DOHH2 (cell line): ENCODE results near the gene PIM1.

Experiments
- H3F3A ChIP-seq: fragments of 200-600 bp; sonication (generic), shearing (Covaris generic); 2 replicates; pipeline ENCODE4 v1.6.0; 2016; ENCODE audit warnings: antibody characterized with exemption, mild to moderate bottlenecking; ENCODE audit not compliant: control insufficient read depth, insufficient read depth
- H3K27ac ChIP-seq: fragments of 200-600 bp; sonication (generic); 2 replicates; pipeline ENCODE4 v1.5.1; 2014; ENCODE audit warnings: low read depth, mild to moderate bottlenecking, low read length, moderate library complexity
- H3K27me3 ChIP-seq: fragments of 200-600 bp; sonication (generic); 2 replicates; pipeline ENCODE4 v1.6.1; 2014; ENCODE audit warnings: mild to moderate bottlenecking, low read length, mixed read lengths; ENCODE audit not compliant: control insufficient read depth
- H3K36me3 ChIP-seq: fragments of 200-600 bp; sonication (generic); 2 replicates; pipeline ENCODE4 v1.6.1; 2014; ENCODE audit warnings: mild to moderate bottlenecking, low read length, moderate library complexity, mixed read lengths; ENCODE audit not compliant: control insufficient read depth
- H3K4me1 ChIP-seq: fragments of 200-600 bp; sonication (generic); 2 replicates; pipeline ENCODE4 v1.6.1; 2014; ENCODE audit warnings: mild to moderate bottlenecking, low read length, mixed read lengths; ENCODE audit not compliant: control insufficient read depth
- H3K4me2 ChIP-seq: fragments of 200-600 bp; sonication (generic); 2 replicates; pipeline ENCODE4 v1.6.0; 2014; ENCODE audit warnings: mild to moderate bottlenecking, low read length, moderate library complexity
- H3K4me3 ChIP-seq: fragments of 200-600 bp; sonication (generic); 2 replicates; pipeline ENCODE4 v1.5.1; 2014; ENCODE audit warnings: mild to moderate bottlenecking, low read length, mixed read lengths
- H3K79me2 ChIP-seq: fragments of 200-600 bp; sonication (generic); 2 replicates; pipeline ENCODE4 v1.6.1; 2014; ENCODE audit warnings: mild to moderate bottlenecking, low read length, mixed read lengths; ENCODE audit not compliant: control insufficient read depth
- H3K9me2 ChIP-seq: fragments of 200-600 bp; sonication (generic); replicated peaks from 2 replicates; pipeline ENCODE4 v1.6.1; 2014; ENCODE audit warnings: mild to moderate bottlenecking, low read length, mixed read lengths; ENCODE audit not compliant: control insufficient read depth
- H3K9me3 ChIP-seq: fragments of 200-600 bp; sonication (generic); 2 replicates; pipeline ENCODE4 v1.6.1; 2014; ENCODE audit warnings: antibody characterized with exemption, low read length, mixed read lengths; ENCODE audit not compliant: control insufficient read depth, insufficient read depth
- H4K20me1 ChIP-seq: fragments of 200-600 bp; sonication (generic); 2 replicates; pipeline ENCODE4 v1.6.0; 2014; ENCODE audit warnings: low read depth, mild to moderate bottlenecking, antibody characterized with exemption, low read length, moderate library complexity; ENCODE audit not compliant: control insufficient read depth, insufficient read depth
- CTCF ChIP-seq: fragments of 200-600 bp; sonication (generic); IDR thresholded peaks from one replicate; pipeline ENCODE4 v1.5.1; 2014; ENCODE audit warnings: antibody characterized with exemption, mild to moderate bottlenecking, low read depth, low read length; ENCODE audit not compliant: poor library complexity, severe bottlenecking
- EZH2phosphoT487 ChIP-seq: fragments of 200-600 bp; sonication (generic); IDR thresholded peaks from 2 replicates; pipeline ENCODE4 v1.6.1; 2017; ENCODE audit warnings: borderline replicate concordance, mild to moderate bottlenecking, antibody characterized with exemption, low read length, moderate library complexity, mixed read lengths

PIM1 gene

GRCh38 chr6:37134396-37135191, 35.4 kb upstream of the PIM1 start:
- Histone ChIP-seq H3K27ac (no peak overlapping the region), H3K27me3 (0 out of 2 replicates have a peak, but pooled peaks cover 5% of the 10 kb centered on the region), H3K4me1 (peaks cover 26% of the 10 kb centered on the region), H3K4me3 (no peak overlapping the region), H3K9me3 (no peaks in the 10 kb centered on the region), H3K4me2 (no peak overlapping the region), H3F3A (no peaks in the 10 kb centered on the region), H4K20me1 (no peaks in the 10 kb centered on the region), H3K9me2 (no peaks in the 10 kb centered on the region), H3K36me3 (no peaks in the 10 kb centered on the region), H3K79me2 (no peaks in the 10 kb centered on the region)
- TF ChIP-seq CTCF (no peak), EZH2phosphoT487 (no peak)

GRCh38 chr6:37135835-37136694, 33.9 kb upstream of the PIM1 start:
- no peaks in the 10 kb centered on the region for H3K9me3 ChIP-seq
- peaks cover 15% of the 10 kb centered on the region for H3K4me1 ChIP-seq
- H3K27me3 ChIP-seq: no peaks in the 10 kb centered on the region
- no peaks in the 10 kb centered on the region for H4K20me1 ChIP-seq
- no peaks in the 10 kb centered on the region for H3K9me2 ChIP-seq
- H3K4me2 ChIP-seq: no peak overlapping the region
- no peaks in the 10 kb centered on the region for H3K79me2 ChIP-seq
- no peak overlapping the region for H3K27ac ChIP-seq
- no peak overlapping the region for H3K4me3 ChIP-seq
- TF ChIP-seq CTCF: no peak
- TF ChIP-seq EZH2phosphoT487: no peak
- H3F3A ChIP-seq: no peaks in the 10 kb centered on the region
- H3K36me3 ChIP-seq: no peaks in the 10 kb centered on the region

- Histone ChIP-seq H3K36me3 (no peaks in the 10 kb centered on the region), H3K9me3 (no peaks in the 10 kb centered on the region), H3K4me3 (no peak overlapping the region), H3F3A (no peaks in the 10 kb centered on the region), H3K79me2 (no peaks in the 10 kb centered on the region), H4K20me1 (no peaks in the 10 kb centered on the region), H3K4me1 (peaks cover 15% of the 10 kb centered on the region), H3K27ac (no peak overlapping the region), H3K9me2 (no peaks in the 10 kb centered on the region), H3K4me2 (no peak overlapping the region), H3K27me3 (no peaks in the 10 kb centered on the region)
- no peak for TF ChIP-seq CTCF
- no peak for TF ChIP-seq EZH2phosphoT487
These were observed 33.1 kb upstream of the PIM1 start for GRCh38 chr6:37136821-37137200.
